GM18907 (cell line): ENCODE measurements around the gene KRT80.

Experiments
- ATAC-seq: cut with Tn5 transposase; IDR thresholded peaks from one replicate; pipeline ENCODE4 v1.9.1; 2021; ENCODE audit warnings: mild to moderate bottlenecking, moderate library complexity; ENCODE audit not compliant: unreplicated experiment

Gene KRT80

GRCh38 chr12:52156757-52157565 lies 34.9 kb downstream of the KRT80 start:
- no peak for ATAC-seq

- no peak for ATAC-seq
Measured at GRCh38 chr12:52156311-52156710, 35.5 kb downstream of the KRT80 start.

DNA sequence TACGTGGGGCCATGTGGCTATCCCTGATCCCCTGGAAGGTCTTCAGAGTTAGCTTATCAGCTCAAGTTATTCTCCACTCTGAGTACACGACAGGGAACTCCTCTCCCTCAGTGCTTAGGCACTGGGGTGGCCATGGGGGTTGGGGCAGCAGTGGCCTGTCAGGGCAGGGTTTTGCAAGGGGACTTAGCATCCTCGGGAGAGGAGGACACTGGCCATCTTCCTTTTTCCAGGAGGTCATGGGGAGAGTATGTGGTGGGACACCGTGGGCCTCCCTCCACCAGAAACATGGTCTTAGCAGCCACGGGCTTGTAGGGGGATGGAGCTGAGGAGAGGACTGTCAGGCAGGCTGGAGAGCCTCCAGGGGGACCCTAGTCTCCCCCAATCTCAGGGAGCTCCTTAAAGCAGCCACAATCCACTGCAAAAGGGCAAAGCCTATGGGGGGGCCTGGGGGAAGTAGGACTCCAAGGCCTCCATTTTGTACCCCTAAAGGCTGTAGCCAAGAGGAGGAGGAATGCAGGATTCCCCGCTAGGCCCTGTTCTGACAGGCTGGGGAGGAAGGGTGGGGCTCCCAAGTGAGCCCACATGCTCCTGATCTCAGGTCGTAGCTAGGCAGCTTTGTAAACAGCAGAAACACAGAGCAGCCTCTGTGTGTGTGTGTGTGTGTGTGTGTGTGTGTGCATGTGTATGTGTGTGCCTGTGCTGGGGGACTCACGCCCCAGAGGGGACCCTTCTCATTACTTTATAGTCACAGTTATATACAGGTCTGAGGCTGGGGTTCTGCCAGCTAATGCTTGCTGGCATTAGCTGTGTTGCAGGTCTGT lies 36.6 kb downstream of the KRT80 start:
- ATAC-seq, result no peak

DNA sequence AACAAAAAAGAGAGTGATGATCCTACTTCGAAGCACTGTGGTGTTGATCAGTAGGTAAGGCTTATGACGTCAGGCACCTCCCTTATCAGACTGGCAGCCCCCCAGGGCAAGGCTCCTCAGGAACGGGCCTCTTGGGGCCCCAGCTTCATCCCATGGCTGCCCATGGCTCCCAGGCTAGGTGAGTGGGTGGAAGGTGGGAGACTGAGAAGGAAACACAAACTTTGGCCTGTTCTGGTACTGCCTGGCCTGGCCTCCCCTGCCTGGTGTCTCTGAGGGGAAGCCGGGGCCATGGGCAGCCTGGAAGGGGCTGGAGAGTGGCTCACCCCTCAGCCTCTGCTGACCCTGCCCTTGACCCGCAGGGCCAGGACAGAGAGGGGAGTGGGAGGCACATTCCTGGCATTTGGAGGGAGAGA lies 38.9 kb downstream of the KRT80 start:
- no peak for ATAC-seq

- no peak for ATAC-seq
Measured at GRCh38 chr12:52151837-52152783, 39.7 kb downstream of the KRT80 start.

DNA sequence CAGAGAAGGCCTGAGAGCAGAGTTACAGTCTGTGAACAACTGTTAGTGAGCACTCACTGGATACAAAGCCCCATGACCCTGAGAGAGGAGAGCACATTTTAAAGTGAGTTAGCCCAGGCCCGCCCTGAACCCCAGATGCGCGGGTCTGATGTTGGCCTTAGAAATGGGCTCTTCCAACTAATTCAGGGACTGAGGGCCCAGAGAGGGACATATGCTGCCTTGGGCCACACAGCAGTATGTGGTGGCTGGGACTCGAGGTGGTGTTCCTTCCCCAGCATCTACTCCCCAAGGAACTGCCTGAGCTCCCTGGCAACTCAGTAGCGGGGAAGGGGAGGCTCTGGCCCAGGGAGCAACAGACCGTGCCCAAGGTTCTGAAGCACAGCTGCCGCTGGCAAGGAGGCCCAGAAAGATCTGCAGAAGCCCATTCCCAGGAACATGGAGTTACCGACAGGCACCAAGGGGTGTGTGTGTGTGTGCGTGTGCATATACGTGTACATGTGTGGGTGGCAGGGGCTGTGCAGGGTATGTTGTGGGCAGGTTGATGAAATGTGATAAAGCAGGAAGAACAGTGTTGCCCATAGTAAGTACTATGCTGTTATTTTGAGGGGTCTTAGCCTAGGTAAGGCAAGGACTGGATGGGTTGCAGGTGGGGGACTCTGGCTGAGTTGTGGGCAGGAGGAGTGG lies 40.5 kb downstream of the KRT80 start:
- ATAC-seq, result no peak

DNA sequence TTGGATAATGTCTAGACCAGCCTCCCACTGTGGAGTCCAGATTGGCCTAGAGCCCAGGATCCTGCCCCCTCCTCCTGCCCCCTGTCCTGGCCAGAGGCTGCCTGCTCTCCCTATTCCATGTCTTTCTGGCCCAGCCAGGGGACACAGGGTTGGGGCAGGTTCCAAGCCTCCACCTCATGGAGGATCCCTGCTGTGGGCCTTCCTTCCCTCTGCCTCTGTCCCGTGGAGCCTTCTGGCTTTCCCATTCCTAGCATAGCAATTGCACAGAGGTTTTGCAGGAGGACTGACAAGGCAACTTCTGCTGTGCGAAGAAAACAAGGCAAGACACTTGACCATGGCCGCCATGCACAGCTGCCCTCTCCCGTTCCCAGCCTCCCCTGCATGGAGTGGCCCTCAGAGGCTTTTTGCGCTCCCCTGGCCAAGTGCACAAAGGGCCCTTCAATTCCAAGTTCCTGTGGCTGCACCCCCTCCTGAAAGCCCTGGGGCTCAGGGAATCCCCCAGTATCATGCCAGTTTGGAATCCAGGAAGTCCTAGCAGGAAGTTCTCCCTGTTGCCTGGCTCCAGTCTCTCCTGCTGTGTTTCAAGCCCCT lies 42.1 kb downstream of the KRT80 start:
- no peak for ATAC-seq

DNA sequence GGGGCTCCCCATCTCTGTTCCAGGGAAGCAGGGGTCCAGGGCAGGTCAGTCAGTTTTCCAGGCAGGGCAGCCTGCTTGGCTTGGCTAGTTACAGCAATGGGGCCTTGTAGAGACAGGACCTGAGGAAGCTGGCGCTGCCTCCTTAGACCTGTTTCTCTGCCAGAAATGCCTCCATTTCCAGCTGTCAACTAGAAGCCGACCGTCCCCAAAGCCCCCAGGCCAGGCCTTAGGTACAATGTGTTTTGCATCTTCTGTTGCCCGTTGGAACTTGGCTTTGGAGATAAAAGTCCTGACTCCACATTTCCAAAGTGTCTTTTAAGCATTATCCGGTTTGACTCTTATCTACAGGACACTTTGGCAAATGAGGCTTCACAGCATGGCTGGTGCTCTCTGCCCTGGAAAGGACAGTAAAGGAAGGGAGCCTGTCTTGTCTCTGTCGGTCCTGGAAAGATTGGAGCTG lies 42.6 kb downstream of the KRT80 start:
- no peak for ATAC-seq

DNA sequence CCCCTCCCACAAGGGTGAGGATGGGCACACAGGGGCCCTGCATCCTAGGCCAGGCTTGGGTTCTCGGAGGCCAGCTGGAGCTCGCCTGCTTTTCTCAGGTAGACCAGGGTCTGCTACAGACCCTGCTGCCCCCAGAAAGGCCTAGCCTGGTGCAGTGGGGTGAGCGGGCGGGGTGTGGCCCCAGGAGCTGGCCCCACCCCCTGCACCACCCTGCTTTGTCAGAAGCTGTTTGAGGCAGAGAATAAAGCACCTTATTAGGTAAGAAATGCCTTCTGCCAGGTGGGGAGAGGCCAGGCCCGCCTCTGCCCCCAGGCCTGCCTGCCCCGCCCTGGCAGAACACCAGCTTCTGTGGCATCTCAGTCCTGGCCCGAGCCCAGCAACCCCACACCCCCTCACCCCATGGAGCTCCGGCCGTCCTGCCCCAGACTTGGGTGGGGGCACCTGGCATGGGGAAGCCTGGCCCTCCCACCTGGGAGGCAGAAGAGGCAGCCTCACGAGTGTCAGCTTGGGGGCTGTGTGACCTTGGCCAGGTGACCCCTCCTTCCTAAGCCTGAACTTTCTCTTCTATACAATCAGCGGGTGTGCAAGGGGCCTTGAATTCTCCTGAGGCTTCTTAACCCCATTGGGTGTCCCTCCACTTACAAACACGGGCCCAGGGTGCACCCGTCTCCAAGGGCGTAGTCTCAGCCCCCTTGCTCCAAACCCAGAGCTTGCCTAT lies 43.2 kb downstream of the KRT80 start:
- no peak for ATAC-seq

DNA sequence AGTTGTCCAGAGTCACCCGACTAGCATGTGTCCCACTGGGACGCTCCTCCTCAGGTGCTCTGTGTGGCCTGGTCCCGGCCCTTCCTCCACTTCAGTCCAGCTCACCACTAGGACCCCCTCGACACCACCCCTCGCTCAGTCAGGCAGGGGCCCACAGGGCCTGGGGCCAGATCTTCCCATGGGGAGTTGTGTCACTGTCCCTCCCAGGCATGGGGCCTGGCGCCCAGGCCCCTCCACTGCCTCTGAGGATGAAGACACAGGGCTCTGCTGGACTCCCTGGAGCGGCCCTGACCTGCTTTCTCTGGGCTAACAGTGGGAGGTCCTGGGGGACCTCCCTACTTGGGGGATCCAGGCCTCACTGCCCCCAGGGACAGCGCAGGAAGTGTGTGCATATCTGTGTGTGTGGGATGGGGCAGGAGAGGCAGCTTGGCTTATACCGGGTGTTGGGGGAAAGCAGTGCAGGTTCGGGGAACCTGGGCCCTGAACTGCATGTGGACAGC lies 43.8 kb downstream of the KRT80 start:
- ATAC-seq, result no peak

- ATAC-seq, result no peak
Measured at GRCh38 chr12:52147367-52147963, 44.3 kb downstream of the KRT80 start.

- no peak for ATAC-seq
Measured at GRCh38 chr12:52146822-52147366, 44.9 kb downstream of the KRT80 start.

- ATAC-seq, result no peak
Measured at GRCh38 chr12:52146089-52146821, 45.6 kb downstream of the KRT80 start.

DNA sequence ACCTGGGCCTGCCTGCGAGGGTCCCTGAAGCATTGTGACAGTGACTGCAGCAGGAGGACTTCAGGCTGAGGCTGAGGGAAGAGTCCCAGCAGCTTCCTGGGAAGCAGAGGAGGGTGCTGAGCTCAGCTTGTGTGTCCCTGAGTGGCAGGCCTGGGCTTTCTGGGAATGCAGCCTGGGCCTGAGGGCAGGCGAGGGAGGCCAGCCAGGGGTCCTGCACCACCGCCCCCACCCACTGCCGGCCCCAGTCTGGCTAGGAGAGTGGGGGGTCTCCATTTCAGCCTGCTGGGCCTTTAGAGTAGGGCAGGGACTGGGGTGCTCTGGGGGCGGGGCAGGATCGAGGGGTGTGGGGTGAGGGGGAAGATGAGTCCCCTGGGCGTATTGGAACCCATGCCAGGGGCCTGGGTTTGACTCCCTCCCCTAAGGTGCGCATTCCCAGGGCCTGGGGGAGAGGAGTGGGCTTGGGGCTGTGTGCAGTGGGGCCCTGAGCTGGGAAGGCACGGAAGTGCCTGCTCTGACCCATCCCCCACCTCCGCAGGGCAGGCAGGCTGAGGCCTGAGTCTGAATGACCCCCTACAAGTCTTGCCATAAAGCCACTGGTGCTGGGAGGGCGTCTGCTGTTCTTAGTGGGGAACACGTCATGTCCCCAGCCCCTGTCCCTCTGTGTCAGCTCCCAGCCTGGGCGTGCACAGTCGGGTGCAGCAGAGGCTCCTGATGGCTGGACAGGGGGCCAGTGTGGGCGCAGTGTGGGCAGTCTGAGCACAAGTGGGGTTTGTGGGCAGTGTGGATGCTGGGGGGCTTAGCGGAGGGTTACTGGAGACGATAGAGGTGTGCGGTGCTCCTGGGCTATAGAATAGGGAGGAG lies 46.4 kb downstream of the KRT80 start:
- no peak for ATAC-seq

DNA sequence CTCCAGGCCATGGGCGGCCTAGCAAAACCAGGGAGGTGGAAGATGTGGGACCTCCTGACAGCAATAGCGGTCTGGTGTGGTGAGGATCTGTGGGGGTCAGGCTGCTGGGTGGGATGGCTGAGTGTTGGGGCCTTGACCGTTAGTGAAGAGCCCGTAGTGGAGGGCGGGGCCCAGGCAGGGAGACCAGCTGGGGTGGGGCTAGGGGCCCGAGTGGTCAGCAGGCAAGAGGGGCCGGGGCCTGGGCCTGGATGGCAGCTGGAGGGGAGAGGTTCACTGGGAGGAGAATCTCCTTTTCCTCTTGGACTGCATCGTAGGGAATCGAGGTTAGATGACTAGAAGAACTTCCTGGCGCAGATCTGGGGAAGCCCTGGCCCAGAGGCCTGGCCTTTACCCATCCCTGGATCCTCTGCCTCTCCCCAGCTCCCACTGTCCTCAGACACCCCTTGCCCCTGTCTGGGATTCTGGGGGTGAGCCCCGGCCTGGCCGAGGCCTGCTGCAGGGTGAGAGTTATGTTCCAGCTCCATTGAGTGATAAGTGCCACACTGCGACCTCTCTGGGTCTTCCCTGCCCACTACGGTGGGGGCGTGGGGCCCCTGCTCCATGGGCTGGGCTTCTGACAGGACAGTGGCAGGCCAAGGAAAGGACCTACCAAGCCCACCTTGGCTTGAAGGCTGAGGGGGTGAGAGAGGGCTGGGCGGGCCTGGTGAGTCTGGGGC lies 47.1 kb downstream of the KRT80 start:
- ATAC-seq, result no peak

DNA sequence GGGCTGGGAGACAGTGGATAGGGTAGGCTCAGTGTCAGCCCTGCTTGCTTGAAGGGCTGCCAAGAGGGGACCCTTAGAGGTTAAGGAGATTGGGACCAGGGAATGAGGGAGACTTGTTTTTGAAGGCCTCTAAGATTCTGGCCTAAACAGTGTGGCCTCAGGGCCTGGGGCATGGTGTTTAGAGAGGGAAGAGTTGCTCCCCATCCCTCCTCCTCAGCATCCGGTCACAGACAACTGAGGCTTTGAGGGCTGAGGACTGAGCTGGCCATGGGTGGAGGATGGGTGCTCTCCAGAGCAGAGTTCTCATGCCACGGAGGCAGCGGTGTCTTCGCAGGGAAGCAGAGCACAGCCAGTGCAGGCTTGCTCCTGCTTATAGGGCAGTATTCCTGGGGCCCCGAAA lies 49.4 kb downstream of the KRT80 start:
- no peak for ATAC-seq
